ENCODE data around the gene SFMBT2.
A peak's percentile ranks its signal among the peaks of the same experiment; 100 is the strongest.
"Not testable (repeated sequence)": the region's sequence is repeated elsewhere in the genome, so short reads cannot be mapped to it uniquely, and the experiment has no call there.

The SFMBT2 gene

DNA sequence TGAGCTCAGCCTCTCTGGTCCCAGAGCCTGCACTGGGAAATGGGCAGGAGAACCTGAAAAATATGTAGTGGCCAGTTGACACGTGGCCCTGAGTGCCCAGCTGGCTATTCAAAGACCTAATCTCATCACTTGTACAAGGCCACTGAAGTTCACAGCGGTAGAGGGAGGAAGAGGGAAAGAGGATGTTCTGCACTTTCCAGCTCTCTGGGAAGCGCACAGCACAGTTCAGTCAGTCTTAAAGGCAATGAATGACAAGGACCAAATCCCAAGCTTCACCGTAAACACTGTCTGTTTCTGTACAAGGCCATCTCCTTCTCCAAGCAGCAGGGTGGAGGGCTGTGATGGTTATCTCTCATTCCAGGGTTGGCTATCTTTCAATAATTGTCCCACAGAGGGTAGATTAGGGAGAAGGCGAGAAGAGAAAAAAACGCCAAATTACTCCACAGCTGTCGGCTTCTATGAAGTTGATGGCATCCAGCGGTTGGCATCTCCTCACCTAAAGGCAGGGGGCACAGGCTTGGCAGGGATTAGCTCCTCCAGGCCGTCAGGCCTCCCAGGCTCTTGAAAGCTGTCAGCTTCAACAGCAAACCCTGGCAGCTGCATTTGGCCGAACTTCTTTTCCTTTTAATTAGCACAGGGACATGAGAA, 10.6 kb downstream of the SFMBT2 start:
- DNase-seq, result no peak

GRCh38 chr10:7399533-7399932, 11.3 kb downstream of the SFMBT2 start:
- no peak for DNase-seq

- no peak for DNase-seq
Measured at GRCh38 chr10:7397049-7398035, 13.5 kb downstream of the SFMBT2 start.

- not testable (repeated sequence) for DNase-seq
Measured at GRCh38 chr10:7392301-7392700, 18.5 kb downstream of the SFMBT2 start.

DNA sequence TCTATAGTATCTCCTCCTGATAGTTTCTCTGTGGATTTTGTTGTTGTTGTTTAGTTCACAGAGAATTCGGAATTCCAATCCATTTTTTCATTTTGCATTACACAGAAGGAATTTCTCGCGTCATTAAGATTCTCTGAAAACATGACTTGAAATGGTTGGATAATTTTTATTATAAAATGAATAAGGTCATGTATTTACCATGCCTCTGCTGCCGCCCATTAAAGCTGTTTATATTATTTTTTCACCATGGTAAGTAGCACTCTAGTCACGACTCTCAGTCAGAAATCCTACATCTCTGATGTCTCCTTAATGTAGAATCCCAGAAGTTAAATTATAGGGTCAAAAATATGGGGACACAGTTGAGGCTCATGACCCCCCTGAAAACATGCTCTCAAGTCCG, 19.1 kb downstream of the SFMBT2 start:
- peak; percentile 69 for DNase-seq

DNA sequence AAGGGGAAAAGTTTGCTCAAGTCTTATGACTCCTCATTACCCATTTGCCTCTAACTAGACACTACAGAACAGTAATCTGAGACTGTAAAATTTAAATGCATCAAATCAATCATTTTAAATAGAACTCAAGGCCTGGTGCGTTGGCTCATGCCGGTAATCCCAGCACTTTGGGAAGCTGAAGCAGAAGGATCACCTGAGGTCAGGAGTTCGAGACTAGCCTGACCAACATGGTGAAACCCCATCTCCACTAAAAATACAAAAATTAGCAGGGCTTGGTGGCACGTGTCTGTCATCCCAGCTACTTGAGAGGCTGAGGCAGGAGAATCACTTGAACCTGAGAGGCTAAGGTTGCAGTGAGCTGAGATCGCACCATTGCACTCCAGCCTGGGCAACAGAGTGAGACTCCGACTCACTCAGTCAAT, 20.1 kb downstream of the SFMBT2 start:
- DNase-seq, result not testable (repeated sequence)

GRCh38 chr10:7389844-7390243, 21.0 kb downstream of the SFMBT2 start:
- no peak for DNase-seq

- no peak for DNase-seq
Measured at GRCh38 chr10:7389346-7389745, 21.5 kb downstream of the SFMBT2 start.

DNA sequence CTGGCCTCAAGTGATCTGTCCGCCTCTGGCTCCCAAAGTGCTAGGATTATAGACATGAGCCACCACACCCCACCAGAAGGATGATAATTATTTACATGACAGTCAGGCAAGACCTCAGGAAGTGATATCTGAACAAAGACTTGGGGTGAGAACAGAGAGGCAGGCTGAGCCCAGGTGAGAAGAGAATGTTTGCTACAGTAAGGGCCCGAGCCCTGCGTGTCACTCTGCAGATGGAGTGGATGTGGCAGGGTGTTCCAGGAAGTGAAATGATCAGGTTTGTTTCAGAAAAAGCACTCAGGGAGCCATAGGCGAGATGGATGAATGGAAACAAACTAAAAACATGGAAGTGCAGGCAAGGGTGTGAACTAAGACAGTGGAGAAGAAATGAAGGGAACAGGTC, 22.2 kb downstream of the SFMBT2 start:
- DNase-seq, result no peak

DNA sequence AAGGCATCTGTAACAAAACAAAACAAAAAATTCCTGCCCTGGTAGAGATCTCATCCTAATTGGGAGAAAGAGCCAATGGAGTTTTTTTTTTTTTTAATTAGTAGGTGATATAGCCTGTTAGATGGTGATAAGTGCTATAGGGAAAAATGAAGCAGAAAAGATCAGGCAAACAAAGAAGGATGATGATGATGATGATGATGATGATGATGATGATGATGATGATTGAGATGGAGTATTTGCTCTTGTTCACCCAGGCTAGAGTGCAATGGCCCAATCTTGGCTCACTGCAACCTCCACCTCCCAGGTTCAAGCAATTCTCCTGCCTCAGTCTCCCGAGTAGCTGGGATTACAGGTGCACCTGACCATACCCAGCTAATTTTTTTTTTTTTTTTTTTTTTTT, 22.7 kb downstream of the SFMBT2 start:
- DNase-seq, result not testable (repeated sequence)

GRCh38 chr10:7385114-7385513, 25.7 kb downstream of the SFMBT2 start:
- DNase-seq, result no peak

GRCh38 chr10:7383442-7383841, 27.4 kb downstream of the SFMBT2 start:
- no peak for DNase-seq

GRCh38 chr10:7380704-7381241, 30.1 kb downstream of the SFMBT2 start:
- DNase-seq, result no peak

- no peak for DNase-seq
Measured at GRCh38 chr10:7378602-7379403, 32.0 kb downstream of the SFMBT2 start.

- no peak for DNase-seq
Measured at GRCh38 chr10:7377614-7378248, 33.1 kb downstream of the SFMBT2 start.

- no peak for DNase-seq
Measured at GRCh38 chr10:7374795-7375194, 36.0 kb downstream of the SFMBT2 start.

- DNase-seq, result no peak
Measured at GRCh38 chr10:7373039-7373438, 37.8 kb downstream of the SFMBT2 start.

- no peak for DNase-seq
Measured at GRCh38 chr10:7372504-7372903, 38.3 kb downstream of the SFMBT2 start.

- no peak for DNase-seq
Measured at GRCh38 chr10:7370511-7370910, 40.3 kb downstream of the SFMBT2 start.

GRCh38 chr10:7365027-7365745, 45.6 kb downstream of the SFMBT2 start:
- DNase-seq, result no peak

- DNase-seq, result no peak
Measured at GRCh38 chr10:7364474-7364873, 46.4 kb downstream of the SFMBT2 start.

- DNase-seq, result no peak
Measured at GRCh38 chr10:7363700-7364099, 47.1 kb downstream of the SFMBT2 start.

Measured in kidney glomerular epithelial cell (primary cell).